ENCODE results near the gene S100A14.
"Not testable (repeated sequence)": the region's sequence is repeated elsewhere in the genome, so short reads cannot be mapped to it uniquely, and the experiment has no call there.

S100A14 gene

DNA sequence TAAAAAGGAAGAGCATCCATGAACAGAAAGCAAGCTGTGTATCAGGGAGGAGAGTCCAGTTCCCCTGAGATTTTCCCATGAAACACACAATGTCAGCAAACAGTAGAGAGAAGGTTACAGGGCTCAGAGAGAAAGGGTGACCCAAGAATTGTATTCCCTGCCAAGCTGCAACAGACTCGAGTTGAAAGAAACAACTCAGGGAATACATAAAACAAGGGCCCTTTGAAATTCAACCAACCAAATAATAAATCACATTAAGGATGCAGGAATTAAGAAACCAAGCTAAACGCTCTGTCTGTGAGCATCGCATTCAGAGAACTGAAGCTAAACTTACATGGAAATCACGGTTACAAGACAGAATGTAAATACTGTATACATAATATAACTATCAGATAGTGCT lies 23.4 kb downstream of the S100A14 start:
- no peak overlapping the region for H3K4me3 ChIP-seq (ENCODE audit: low read depth, low read length)

DNA sequence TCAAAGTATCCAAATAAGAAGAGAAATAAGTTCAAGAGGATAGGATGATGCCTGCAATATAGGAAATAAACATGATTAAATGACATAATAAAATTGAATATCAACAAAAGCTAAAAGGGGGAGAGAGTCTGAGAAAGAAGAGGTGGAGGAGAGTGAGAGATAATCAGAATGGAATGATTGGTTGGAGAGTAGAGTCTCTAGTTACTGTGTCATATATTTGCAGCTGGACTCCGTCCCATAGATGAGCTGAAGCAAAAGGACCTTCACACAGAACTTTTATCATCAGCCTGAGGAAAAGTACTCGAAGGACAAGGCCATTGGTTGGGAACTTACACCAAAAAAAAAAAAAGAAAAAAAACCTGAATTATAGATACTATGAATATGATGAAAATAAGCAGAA lies 27.6 kb downstream of the S100A14 start:
- no peak overlapping the region for H3K4me3 ChIP-seq (ENCODE audit: low read depth, low read length)

DNA sequence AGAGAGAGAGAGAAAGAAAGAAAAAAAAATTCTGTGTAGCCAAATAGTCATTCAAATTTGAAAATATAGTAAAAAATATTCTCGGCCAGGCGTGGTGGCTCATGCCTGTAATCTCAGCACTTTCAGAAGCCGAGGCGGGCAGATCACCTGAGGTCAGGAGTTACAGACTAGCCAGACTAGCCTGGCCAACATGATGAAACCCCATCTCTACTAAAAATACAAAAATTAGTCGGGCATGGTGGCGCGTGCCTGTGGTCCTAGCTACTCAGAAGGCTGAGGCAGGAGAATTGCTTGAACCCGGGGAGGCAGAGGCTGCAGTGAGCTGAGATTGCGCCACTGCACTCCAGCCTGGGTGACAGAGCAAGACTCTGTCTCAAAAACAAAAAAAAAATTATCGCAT lies 28.1 kb downstream of the S100A14 start:
- not testable (repeated sequence) for H3K4me3 ChIP-seq (ENCODE audit: low read depth, low read length)

DNA sequence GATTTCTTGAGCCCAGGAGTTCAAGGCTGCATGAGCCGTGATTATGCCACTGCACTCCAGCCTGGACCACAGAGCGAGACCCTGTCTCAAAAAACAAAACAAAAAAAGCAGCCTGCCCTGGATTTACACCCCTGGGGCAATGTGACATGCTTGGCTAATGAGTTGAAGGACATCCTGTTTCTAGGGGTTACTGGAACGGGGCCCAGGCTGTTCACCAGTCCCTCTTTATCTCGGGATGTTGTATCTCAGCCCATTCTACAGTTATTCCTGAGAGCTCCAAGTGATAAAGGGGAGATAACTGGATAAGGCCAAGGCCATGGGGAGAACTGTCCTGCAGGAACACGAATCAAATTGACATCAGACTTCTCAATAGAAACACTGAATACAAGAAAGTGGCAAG lies 28.8 kb downstream of the S100A14 start:
- H3K4me3 ChIP-seq (ENCODE audit: low read depth, low read length): no peak overlapping the region

DNA sequence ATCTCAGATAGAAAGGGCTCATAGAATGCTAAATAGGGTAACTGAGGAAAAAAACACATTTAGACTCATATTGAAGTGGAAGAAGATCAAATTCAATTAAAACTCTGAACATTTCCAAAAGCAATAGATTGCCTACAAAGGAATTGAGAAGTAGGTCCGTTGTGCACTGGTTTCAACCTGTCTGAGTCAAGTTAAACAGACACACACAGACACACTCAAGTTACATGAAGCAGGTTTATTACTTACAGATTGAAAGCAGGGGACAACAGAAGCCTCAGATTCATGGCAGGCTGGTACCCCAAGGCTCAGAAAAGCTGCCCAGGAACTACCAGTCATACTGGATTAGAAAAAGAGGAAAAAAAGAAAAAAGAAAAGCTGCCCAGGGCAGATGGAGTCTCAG lies 29.8 kb downstream of the S100A14 start:
- H3K4me3 ChIP-seq (ENCODE audit: low read depth, low read length): no peak overlapping the region

DNA sequence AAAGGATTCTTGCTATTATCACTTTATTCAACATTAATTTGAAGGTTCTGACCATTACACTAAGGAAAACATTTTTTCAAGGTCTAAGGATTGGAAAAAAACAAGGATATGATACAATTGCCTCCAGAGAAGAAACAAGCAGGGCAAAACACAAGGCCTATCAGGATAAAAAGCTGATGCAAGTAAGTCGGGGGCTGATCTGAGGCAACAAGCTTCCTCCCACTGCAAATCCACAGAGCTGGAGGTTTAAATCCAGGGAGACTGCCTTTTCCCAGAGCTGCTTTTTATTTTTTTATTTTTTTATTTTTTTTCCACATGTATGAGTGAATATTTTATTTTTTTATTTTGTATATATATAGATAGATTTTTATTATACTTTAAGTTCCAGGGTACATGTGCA lies 31.1 kb downstream of the S100A14 start:
- no peak overlapping the region for H3K4me3 ChIP-seq (ENCODE audit: low read depth, low read length)

DNA sequence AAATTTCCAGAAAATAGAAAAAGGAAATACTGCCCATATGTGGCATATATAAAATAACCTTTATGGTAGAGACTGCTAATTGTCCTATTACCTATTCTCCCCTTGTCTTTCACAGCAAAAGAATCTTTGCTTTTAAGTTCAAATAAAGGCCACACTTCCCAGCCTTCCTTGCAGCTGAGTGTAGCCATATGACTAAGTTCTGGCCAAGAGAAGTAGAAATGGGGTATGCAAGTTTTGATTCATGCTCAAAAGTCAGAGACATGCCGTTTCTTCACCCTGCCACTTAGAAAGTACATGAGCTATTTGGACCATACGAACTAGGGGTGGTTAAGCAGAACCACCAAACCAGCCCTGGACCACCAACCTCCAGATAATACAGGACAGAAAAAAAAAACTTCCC lies 32.1 kb downstream of the S100A14 start:
- no peak overlapping the region for H3K4me3 ChIP-seq (ENCODE audit: low read depth, low read length)

DNA sequence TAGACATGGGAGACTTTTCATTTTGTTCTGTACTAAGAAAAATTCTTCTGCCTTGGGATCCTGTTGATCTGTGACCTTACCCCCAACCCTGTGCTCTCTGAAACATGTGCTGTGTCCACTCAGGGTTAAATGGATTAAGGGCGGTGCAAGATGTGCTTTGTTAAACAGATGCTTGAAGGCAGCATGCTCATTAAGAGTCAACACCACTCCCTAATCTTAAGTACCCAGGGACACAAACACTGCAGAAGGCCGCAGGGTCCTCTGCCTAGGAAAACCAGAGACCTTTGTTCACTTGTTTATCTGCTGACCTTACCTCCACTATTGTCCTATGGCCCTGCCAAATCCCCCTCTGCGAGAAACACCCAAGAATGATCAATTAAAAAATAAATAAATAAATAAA lies 32.6 kb downstream of the S100A14 start:
- not testable (repeated sequence) for H3K4me3 ChIP-seq (ENCODE audit: low read depth, low read length)

DNA sequence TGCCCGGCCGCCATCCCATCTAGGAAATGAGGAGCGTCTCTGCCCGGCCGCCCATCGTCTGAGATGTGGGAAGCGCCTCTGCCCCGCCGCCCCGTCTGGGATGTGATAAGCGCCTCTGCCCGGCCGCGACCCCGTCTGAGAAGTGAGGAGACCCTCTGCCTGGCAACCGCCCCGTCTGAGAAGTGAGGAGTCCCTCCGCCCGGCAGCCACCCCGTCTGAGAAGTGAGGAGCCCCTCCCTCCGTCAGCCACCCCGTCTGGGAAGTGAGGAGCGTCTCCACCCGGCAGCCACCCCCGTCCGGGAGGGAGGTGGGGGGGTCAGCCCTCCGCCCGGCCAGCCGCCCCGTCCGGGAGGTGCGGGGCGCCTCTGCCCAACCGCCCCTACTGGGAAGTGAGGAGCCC lies 33.3 kb downstream of the S100A14 start:
- H3K4me3 ChIP-seq (ENCODE audit: low read depth, low read length): not testable (repeated sequence)

DNA sequence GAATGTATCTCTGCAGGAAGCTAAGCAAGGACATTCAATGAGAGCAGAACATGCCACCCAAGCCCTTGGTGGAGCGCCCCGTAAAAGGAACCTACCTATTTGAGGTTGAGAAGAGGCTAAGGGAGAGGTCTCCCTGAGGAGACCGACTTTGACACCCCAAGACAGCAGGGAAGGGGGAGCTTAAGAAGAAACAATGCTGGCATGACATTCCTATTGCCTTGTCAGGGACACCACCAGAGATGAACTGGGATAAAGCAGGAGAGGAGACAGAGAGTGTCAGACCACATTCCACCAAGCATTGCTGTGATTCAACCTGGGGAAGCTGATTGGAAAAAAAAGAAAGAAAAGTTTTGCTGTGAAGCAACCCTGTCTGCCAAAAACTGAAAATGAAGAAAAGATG lies 37.2 kb downstream of the S100A14 start:
- no peak overlapping the region for H3K4me3 ChIP-seq (ENCODE audit: low read depth, low read length)

DNA sequence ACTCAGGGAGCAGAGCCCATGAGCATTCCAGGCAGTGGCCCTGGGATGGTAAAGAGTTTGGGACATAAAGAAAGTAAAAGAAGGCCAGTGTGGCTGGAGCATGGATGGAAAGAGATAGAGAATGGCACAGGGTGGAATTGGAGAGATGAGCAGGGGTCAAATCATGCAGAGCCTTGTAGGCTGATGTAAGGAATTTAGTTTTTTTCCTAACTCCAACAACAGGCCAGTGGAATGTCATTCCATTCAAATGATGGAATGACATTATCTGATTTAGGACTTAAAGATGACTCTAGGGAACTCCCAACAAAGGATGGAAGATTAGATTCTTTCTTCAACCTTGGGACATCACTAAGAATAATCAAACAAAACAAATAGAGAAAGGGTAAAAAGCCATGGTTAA lies 37.6 kb downstream of the S100A14 start:
- no peak overlapping the region for H3K4me3 ChIP-seq (ENCODE audit: low read depth, low read length)

DNA sequence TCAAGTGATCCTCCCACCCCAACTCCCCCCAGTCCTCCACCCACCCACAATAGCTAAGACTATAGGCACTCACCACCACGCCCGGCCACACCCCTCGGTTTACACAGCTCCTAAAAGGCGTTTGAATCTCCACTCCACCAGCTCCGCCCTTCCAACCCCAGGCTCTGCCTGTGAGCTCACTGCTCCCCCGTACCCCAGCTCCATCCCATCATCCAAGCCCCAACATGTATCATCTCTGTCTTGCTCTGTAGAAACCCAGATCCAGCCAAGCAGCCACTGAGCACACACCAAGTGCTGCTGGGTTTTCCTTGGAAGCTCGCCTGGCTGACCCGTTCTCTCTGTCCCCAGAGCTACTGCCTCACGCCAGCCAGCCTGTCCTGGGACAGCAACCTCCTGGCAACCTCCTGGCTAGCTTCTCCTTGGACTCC lies 38.5 kb downstream of the S100A14 start:
- H3K4me3 ChIP-seq (ENCODE audit: low read depth, low read length): no peak overlapping the region

DNA sequence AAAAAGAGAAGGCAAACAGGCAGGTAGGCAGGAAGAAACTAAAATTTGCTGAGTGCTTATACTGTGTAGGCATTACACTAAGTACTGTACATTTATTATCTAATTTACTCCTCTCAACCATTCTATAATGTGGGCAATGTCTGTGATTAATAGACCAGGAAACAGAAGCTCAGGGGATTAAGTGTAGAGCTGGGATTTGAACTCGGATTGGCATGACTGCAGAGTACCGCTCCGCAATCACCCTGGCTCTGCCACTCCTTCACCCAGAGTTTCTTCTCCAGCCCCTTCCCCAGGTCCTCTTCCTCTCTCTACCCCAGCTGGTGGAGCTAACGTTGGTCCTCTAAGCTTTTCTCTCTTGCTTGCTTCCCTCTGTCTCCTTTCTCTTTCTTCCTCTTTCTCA lies 39.0 kb downstream of the S100A14 start:
- no peak overlapping the region for H3K4me3 ChIP-seq (ENCODE audit: low read depth, low read length)

DNA sequence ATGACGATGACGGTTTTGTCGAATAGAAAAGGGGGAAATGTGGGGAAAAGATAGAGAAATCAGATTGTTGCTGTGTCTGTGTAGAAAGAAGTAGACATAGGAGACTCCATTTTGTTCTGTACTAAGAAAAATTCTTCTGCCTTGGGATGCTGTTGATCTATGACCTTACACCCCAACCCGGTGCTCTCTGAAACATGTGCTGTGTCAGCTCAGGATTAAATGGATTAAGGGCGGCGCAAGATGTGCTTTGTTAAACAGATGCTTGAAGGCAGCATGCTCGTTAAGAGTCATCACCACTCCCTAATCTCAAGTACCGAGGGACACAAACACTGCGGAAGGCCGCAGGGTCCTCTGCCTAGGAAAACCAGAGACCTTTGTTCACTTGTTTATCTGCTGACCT lies 40.6 kb downstream of the S100A14 start:
- H3K4me3 ChIP-seq (ENCODE audit: low read depth, low read length): not testable (repeated sequence)

DNA sequence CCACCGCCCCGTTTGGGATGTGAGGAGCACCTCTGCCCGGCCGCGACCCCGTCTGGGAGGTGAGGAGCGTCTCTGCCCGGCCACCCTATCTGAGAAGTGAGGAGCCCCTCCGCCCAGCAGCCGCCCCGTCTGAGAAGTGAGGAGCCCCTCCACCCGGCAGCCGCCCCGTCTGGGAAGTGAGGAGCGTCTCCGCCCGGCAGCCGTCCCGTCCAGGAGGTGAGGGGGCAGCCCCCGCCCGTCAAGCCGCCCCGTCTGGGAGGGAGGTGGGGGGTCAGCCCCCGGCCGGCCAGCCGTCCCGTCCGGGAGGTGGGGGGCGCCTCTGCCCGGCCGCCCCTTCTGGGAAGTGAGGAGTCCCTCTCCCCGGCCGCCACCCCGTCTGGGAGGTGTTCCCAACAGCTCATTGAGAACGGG lies 41.0 kb downstream of the S100A14 start:
- H3K4me3 ChIP-seq (ENCODE audit: low read depth, low read length): not testable (repeated sequence)

DNA sequence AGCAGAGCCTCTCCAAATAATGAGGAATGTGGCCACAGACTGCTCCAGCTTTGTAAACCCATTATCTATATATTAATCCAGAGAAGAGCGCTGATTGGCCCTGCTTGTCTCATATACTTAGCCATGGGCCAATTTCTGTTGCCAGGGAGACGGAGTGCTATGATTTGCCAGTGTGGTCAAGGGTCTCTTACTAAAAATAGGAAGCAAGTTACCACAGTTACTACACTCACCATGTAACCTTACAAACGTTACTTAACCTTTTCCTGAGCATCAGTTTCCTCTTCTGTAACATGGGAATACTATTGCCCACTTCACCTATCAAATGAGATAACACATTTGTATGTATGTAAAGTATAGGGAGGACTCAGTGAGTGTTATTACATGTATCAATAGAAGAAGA lies 42.8 kb downstream of the S100A14 start:
- no peak overlapping the region for H3K4me3 ChIP-seq (ENCODE audit: low read depth, low read length)

DNA sequence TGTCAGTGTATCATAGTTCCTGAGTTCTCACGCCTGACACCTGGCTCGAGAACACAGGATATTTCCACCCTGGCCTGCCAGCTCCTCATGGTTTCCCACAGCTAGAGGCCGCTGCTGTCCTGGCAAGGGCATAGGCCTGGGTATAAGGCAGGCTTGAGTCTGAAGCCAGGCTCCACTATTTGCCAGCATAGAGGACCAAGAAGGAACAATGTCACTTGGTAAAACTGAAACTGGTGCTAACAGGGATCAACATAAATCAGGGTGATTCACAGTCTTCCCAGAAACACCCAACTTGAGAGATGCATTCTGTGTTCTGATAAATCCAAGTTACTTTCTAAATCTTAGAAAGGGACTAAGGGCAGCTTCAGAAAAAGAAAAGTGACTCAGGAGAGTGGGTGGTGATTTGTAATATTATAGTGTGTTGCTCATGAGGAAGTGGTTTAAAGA lies 43.5 kb downstream of the S100A14 start:
- H3K4me3 ChIP-seq (ENCODE audit: low read depth, low read length): no peak overlapping the region

DNA sequence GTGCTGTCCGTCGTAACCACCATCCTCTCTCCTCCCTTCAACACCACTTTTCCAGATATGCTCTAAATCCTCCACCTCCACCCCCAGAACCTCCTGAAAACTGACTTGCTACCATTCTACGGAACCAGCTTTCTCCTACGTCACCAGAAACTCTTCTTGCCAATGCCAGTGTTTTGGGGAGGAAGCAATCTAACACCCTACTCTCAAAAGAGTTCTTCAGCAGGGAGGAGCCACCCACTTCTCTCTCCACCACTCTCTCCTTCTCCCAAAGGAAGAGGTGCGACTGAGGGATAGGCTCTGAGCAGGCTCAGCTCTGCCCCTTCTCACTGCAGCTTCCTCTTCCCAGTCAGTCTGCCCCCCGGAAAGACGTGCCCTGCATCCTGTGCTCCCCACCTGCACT lies 44.4 kb downstream of the S100A14 start:
- no peak overlapping the region for H3K4me3 ChIP-seq (ENCODE audit: low read depth, low read length)

DNA sequence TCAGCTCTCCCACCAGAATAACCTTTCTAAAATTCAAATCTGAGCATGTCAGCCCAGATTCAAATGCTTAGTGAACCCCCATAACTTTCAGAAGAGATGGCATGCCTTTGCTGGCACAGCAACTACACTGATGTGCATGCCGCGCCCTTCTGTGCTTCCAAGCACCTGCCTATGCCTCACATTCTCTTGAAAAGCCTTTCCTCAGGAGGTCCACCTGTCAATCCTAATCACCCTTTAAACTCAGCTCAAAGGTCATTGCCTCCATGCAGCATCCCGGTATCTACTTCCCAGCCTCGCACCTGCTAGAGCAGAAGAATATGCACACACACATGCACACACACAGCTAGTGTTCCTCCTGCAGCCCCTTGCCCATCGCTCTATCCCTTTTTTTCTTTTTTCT lies 45.3 kb downstream of the S100A14 start:
- H3K4me3 ChIP-seq (ENCODE audit: low read depth, low read length): no peak overlapping the region

DNA sequence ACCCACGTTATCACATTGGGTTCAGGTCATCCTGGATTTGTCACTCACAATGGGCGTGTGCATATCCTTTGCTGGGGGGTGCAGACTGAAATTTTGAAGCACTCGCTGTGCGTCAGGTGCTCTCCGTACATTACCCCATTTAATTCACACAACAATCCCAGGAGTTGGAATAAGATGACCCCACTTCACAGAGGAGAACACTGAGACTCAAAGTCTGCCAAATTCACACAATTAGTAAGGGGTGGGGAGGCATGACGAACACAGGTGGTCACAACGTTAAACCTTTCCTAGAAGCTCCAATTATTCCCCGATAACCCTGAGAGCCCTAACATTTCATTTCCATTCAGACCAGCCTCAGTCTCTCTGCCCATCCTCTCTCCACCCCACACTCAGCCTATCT lies 46.7 kb downstream of the S100A14 start:
- H3K4me3 ChIP-seq (ENCODE audit: low read depth, low read length): no peak overlapping the region

DNA sequence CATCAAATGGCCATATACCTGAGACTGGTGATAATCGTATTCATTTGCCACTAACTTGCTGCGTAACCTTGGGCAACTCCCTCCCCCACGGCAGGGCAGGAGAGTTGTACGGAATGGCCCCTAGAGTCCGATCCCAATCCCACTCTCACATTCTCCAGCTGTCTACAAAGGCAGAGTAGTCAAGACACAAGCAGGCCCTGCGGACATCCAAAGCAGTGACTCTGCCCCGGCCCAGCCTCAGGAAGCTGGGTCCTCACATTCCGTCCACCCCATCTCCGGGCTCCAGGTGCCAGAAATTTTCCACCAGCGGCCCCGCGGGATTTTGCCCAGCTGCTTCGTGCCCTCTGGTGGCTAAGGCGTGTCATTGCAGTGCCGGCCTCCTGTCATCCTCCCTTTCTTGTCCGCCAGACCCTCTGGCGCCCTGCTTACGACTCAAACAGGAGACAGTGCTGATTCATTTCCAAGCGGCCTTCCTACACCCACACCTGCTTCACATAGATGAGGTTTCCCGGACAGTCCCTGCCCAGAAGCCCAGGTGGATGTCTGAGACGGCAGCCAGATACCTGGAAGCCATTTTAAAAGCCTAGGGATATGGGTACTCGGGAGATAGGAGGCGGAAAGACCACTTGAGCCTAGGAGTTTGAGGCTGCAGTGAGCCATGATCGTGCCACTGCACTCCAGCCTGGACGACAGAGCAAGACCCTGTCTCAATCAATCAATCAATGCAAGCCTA lies 47.6 kb downstream of the S100A14 start:
- H3K4me3 ChIP-seq (ENCODE audit: low read depth, low read length): no peak overlapping the region

DNA sequence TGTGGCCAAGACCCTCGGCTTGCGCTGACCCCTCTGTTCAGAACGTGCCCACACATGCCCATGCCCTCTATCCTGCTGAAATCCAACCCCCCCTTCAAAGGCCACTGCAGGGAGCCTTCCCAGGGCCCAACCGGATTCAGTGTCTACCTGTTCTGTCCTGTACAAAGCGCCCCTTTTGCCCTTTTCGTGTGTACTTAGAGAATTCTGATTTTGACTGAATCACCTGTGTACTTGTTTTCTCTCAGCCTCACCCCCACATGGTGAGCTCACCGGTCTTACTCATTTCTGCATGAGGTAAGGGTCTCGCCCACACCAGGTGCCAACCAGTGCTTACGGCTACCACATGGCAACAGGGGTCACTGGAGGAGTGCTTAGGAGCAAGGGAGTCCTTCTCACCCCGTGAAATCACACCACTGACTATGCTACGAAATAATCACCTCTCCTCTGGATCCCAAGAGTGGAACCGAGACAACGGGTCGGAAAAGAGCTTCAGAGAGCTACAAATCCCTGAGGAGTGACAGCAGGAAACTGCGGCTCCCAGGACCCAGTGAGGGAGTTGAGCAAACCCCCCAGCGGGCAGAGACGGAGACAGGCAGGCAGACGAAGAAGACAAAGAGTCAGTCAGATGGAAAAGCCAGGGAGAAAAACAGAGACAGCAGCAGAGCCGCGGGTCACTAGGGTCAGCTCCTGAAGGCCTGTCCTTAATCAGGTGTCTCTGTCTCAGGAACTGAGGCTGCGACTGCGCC lies 48.3 kb downstream of the S100A14 start:
- no peak overlapping the region for H3K4me3 ChIP-seq (ENCODE audit: low read depth, low read length)

Measured in iPS-11a (cell line).